WERI-Rb-1 (cell line): Measurements from ENCODE around the gene ZC3H12A.
"Not testable (repeated sequence)": the region's sequence is repeated elsewhere in the genome, so short reads cannot be mapped to it uniquely, and the experiment has no call there.

Source experiments
- DNase-seq: peaks from one replicate; pipeline ENCODE4 v3.0.0-alpha.2; 2020
- H3K27ac ChIP-seq: fragments of 250-450 bp; sonication (Bioruptor Pico); 2 replicates; pipeline ENCODE4 v1.5.1; 2020; ENCODE audit warnings: mild to moderate bottlenecking, moderate library complexity
- H3K27me3 ChIP-seq: fragments of 250-450 bp; sonication (Bioruptor Pico); 2 replicates; pipeline ENCODE4 v1.5.1; 2021; ENCODE audit warnings: mild to moderate bottlenecking, low read depth, moderate library complexity; ENCODE audit not compliant: insufficient read depth, severe bottlenecking
- H3K36me3 ChIP-seq: fragments of 250-450 bp; sonication (Bioruptor Pico); 2 replicates; pipeline ENCODE4 v1.5.1; 2020; ENCODE audit warnings: mild to moderate bottlenecking, moderate library complexity
- H3K4me3 ChIP-seq: 2 replicates; pipeline ENCODE4 v1.5.1; 2011; ENCODE audit warnings: low read depth, mild to moderate bottlenecking, control low read depth, low read length
- H3K9me3 ChIP-seq: fragments of 250-450 bp; sonication (Bioruptor Pico); 2 replicates; pipeline ENCODE4 v1.5.1; 2021; ENCODE audit warnings: mild to moderate bottlenecking, moderate library complexity; ENCODE audit not compliant: severe bottlenecking
- CTCF ChIP-seq: IDR thresholded peaks from 2 replicates; pipeline ENCODE4 v1.5.1; 2011; ENCODE audit warnings: low read depth, mild to moderate bottlenecking, control low read depth, inconsistent platforms, low read length

The ZC3H12A gene

GRCh38 chr1:37515185-37516034, 41.0 kb downstream of the ZC3H12A start:
- TF ChIP-seq CTCF = no peak
- H3K27me3 ChIP-seq = no peaks in the 10 kb centered on the region
- H3K4me3 ChIP-seq = peak overlapping the region; percentile 72
- peak overlapping the region; percentile 89 for H3K27ac ChIP-seq
- no peaks in the 10 kb centered on the region for H3K9me3 ChIP-seq
- no peak for DNase-seq
- peaks cover 30% of the 10 kb centered on the region for H3K36me3 ChIP-seq

GRCh38 chr1:37517569-37517968, 43.2 kb downstream of the ZC3H12A start:
- Histone ChIP-seq H3K27ac (no peak overlapping the region), H3K36me3 (peaks cover 8% of the 10 kb centered on the region), H3K4me3 (no peak overlapping the region), H3K27me3 (no peaks in the 10 kb centered on the region), H3K9me3 (no peaks in the 10 kb centered on the region)
- no peak for DNase-seq
- no peak for TF ChIP-seq CTCF

GRCh38 chr1:37518241-37518640, 43.9 kb downstream of the ZC3H12A start:
- not testable (repeated sequence) for H3K36me3 ChIP-seq, DNase-seq, H3K4me3 ChIP-seq, H3K27me3 ChIP-seq, H3K27ac ChIP-seq, H3K9me3 ChIP-seq

GRCh38 chr1:37518929-37519328, 44.5 kb downstream of the ZC3H12A start:
- not testable (repeated sequence) for H3K36me3 ChIP-seq, H3K4me3 ChIP-seq, DNase-seq, H3K9me3 ChIP-seq, H3K27me3 ChIP-seq, H3K27ac ChIP-seq

- Histone ChIP-seq H3K9me3 (no peaks in the 10 kb centered on the region), H3K4me3 (no peak overlapping the region), H3K27ac (no peak overlapping the region), H3K27me3 (no peaks in the 10 kb centered on the region), H3K36me3 (no peaks in the 10 kb centered on the region)
- no peak for DNase-seq
- TF ChIP-seq CTCF = no peak
These were observed 45.2 kb downstream of the ZC3H12A start for GRCh38 chr1:37519613-37520012.

- H3K9me3 ChIP-seq = not testable (repeated sequence)
These were observed 55.5 kb downstream of the ZC3H12A start for GRCh38 chr1:37529888-37530287.

GRCh38 chr1:37532418-37533156, 58.2 kb downstream of the ZC3H12A start:
- H3K36me3 ChIP-seq = peaks cover 22% of the 10 kb centered on the region
- not testable (repeated sequence) for DNase-seq, H3K4me3 ChIP-seq, H3K27me3 ChIP-seq, H3K27ac ChIP-seq, H3K9me3 ChIP-seq

More at GRCh38 chr1:37529888-37530287, 55.5 kb downstream of the ZC3H12A start:
- H3K36me3 ChIP-seq, H3K27me3 ChIP-seq, H3K27ac ChIP-seq, DNase-seq, H3K4me3 ChIP-seq: not testable (repeated sequence)
